H1 (cell line): ENCODE data around the gene DNAJB14. TPM values are rescaled to one million over a fixed set of nuclear protein-coding genes. Genes with fewer than 3 reads are reported as not detected.

Experiments
- POLR2A ChIP-seq, 2 experiments: IDR thresholded peaks; 1 replicate in 1 of 2; 2 replicates in 1 of 2; pipeline ENCODE4 v1.6.1; 2011; ENCODE audit warnings: low read depth in 2 of 2, low read length in 2 of 2, mild to moderate bottlenecking in 2 of 2; ENCODE audit errors: control extremely low read depth in 1 of 2
- TBP ChIP-seq: IDR thresholded peaks from 2 replicates; pipeline ENCODE4 v1.6.1; 2011; ENCODE audit warnings: low read depth, low read length, improper control_type of control experiment
- YY1 ChIP-seq: IDR thresholded peaks from 2 replicates; pipeline ENCODE4 v1.6.1; 2011; ENCODE audit warnings: low read depth, mild to moderate bottlenecking, low read length
- polyA plus RNA-seq, 7 experiments: library from polyadenylated mRNA; depleted of rRNA in 3 of 7; stranded (reverse) in 5 of 7; unstranded in 2 of 7; fragments of >200 nt in 5 of 7; fragments of 200-250 nt in 2 of 7; gene quantifications; 1 replicate in 5 of 7; 2 replicates in 1 of 7; 4 replicates in 1 of 7; pipeline versions ENCODE4 v1.2.1 to v1.2.3, GENCODE V29; 2011 to 2013; ENCODE audit warnings: missing spikeins in 2 of 7, mixed read lengths in 2 of 7
- total RNA-seq: library from RNA; stranded (reverse); fragmentation: NEBNext Ultra II Directional; extraction: Animal tissue kit (Norgen Biotek cat#: 25700); gene quantifications from 2 replicates; pipeline ENCODE4 v1.2.1, GENCODE V29; 2021

DNAJB14 gene
- total and polyA plus RNA-seq, 2 of the 8 experiments (the other 6 are each of a cell fraction or from before 2014, with no cell fraction given): 3.4 to 35.4 TPM

GRCh38 chr4:99921174-99921573 lies 25.2 kb downstream of the DNAJB14 start (continued):
- TF ChIP-seq TBP (no peak), YY1 (no peak), POLR2A (IDR thresholded peaks at IDR 0.05; ENCODE audit: control extremely low read depth in 1 of 2, low read depth in 2 of 2, low read length in 2 of 2) (no peak)
